ENCODE results near the gene TDRD3.
A peak's percentile ranks its signal among the peaks of the same experiment; 100 is the strongest.

Gene TDRD3

DNA sequence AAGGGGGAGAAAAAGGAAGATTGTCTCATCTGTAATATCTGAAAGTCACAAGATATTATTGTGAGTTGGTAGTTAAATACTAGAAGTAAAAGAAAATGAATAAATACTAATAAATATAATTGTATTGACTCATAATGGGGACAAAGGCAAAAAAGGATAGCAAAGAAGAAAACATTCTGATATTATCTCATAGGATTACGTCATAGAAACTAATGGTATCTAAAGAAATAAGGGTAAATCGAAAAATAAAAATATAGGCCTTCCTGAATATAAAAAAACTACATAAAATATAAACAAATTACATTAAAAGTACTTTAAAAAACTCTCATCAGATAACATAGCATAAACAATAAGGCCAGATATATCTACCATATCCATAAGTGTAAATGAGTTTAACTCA, 38.6 kb upstream of the TDRD3 start:
- Histone ChIP-seq H3K79me2 (ENCODE audit: low read length) (no peaks in the 10 kb centered on the region), H3K4me3 (ENCODE audit: low read length) (no peak overlapping the region), H3K27me3 (ENCODE audit: low read depth, low read length) (no peaks in the 10 kb centered on the region), H4K20me1 (ENCODE audit: insufficient read depth, low read length) (no peaks in the 10 kb centered on the region), H3K4me1 (ENCODE audit: low read length) (peaks cover 13% of the 10 kb centered on the region), H3K4me2 (ENCODE audit: low read length) (no peak overlapping the region), H2AFZ (ENCODE audit: low read depth, low read length) (no peak overlapping the region), H3K36me3 (replicated peaks; ENCODE audit: low read depth, low read length) (no peaks in the 10 kb centered on the region), H3K27ac (ENCODE audit: low read length) (no peak overlapping the region), H3K9ac (ENCODE audit: low read length) (no peak overlapping the region), H3K9me3 (ENCODE audit: insufficient read depth, low read length) (no peaks in the 10 kb centered on the region)
- TF ChIP-seq, protein P1, sequence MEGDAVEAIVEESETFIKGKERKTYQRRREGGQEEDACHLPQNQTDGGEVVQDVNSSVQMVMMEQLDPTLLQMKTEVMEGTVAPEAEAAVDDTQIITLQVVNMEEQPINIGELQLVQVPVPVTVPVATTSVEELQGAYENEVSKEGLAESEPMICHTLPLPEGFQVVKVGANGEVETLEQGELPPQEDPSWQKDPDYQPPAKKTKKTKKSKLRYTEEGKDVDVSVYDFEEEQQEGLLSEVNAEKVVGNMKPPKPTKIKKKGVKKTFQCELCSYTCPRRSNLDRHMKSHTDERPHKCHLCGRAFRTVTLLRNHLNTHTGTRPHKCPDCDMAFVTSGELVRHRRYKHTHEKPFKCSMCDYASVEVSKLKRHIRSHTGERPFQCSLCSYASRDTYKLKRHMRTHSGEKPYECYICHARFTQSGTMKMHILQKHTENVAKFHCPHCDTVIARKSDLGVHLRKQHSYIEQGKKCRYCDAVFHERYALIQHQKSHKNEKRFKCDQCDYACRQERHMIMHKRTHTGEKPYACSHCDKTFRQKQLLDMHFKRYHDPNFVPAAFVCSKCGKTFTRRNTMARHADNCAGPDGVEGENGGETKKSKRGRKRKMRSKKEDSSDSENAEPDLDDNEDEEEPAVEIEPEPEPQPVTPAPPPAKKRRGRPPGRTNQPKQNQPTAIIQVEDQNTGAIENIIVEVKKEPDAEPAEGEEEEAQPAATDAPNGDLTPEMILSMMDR (IDR thresholded peaks at IDR 0.05; ENCODE audit: low read depth, low read length), result no peak
- TF ChIP-seq EZH2phosphoT487 (IDR thresholded peaks at IDR 0.05; ENCODE audit: low read depth), result no peak

- TF ChIP-seq, protein P1 (IDR thresholded peaks at IDR 0.05; ENCODE audit: low read depth, low read length), result no peak
- TF ChIP-seq EZH2phosphoT487 (IDR thresholded peaks at IDR 0.05; ENCODE audit: low read depth), result no peak
- H3K79me2 ChIP-seq (ENCODE audit: low read length), result no peaks in the 10 kb centered on the region
- no peak overlapping the region for H2AFZ ChIP-seq (ENCODE audit: low read depth, low read length)
- H3K36me3 ChIP-seq (replicated peaks; ENCODE audit: low read depth, low read length), result no peaks in the 10 kb centered on the region
- H3K27ac ChIP-seq (ENCODE audit: low read length), result no peak overlapping the region
- no peaks in the 10 kb centered on the region for H3K4me1 ChIP-seq (ENCODE audit: low read length)
- no peaks in the 10 kb centered on the region for H4K20me1 ChIP-seq (ENCODE audit: insufficient read depth, low read length)
- no peak overlapping the region for H3K4me2 ChIP-seq (ENCODE audit: low read length)
- H3K4me3 ChIP-seq (ENCODE audit: low read length), result no peak overlapping the region
- no peak overlapping the region for H3K9ac ChIP-seq (ENCODE audit: low read length)
- no peaks in the 10 kb centered on the region; the same call in 1 of the 2 replicates for H3K9me3 ChIP-seq (ENCODE audit: insufficient read depth, low read length)
- no peaks in the 10 kb centered on the region for H3K27me3 ChIP-seq (ENCODE audit: low read depth, low read length)
These were observed 33.7 kb upstream of the TDRD3 start for GRCh38 chr13:60363288-60363687.

- no peak overlapping the region for H3K4me3 ChIP-seq (ENCODE audit: low read length)
- H2AFZ ChIP-seq (ENCODE audit: low read depth, low read length), result no peak overlapping the region
- no peaks in the 10 kb centered on the region for H3K27me3 ChIP-seq (ENCODE audit: low read depth, low read length)
- no peaks in the 10 kb centered on the region; the same call in 1 of the 2 replicates for H3K9me3 ChIP-seq (ENCODE audit: insufficient read depth, low read length)
- TF ChIP-seq, protein P1 (IDR thresholded peaks at IDR 0.05; ENCODE audit: low read depth, low read length), result peak; percentile 20; the same call in 1 of the 2 replicates
- TF ChIP-seq EZH2phosphoT487 (IDR thresholded peaks at IDR 0.05; ENCODE audit: low read depth), result no peak
- H3K4me1 ChIP-seq (ENCODE audit: low read length), result peaks cover 8% of the 10 kb centered on the region
- H3K4me2 ChIP-seq (ENCODE audit: low read length), result no peak overlapping the region
- no peaks in the 10 kb centered on the region for H4K20me1 ChIP-seq (ENCODE audit: insufficient read depth, low read length)
- no peak overlapping the region for H3K27ac ChIP-seq (ENCODE audit: low read length)
- no peak overlapping the region for H3K9ac ChIP-seq (ENCODE audit: low read length)
- H3K36me3 ChIP-seq (replicated peaks; ENCODE audit: low read depth, low read length), result no peaks in the 10 kb centered on the region
- H3K79me2 ChIP-seq (ENCODE audit: low read length), result no peaks in the 10 kb centered on the region
These were observed 27.8 kb upstream of the TDRD3 start for GRCh38 chr13:60369242-60369641.

DNA sequence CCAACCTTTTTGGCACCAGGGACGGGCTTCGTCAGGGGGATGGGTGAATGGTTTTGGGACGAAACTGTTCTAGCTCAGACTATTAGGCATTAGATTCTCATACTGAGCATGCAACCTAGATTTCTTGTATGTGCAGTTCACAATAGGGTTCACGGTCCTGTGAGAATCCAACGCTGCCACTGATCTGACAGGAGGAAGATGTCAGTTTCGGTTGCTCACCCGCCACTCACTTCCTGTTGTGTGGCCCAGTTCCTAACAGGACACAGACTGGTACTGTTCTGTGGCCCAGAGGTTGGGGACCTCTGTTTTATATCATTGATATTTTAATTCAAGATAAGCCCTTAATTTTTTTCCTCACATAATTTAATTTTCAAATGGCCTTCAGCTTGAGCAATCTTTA, 26.7 kb upstream of the TDRD3 start:
- Histone ChIP-seq H3K9ac (ENCODE audit: low read length) (no peak overlapping the region), H4K20me1 (ENCODE audit: insufficient read depth, low read length) (no peaks in the 10 kb centered on the region), H2AFZ (ENCODE audit: low read depth, low read length) (peak overlapping the region; percentile 88), H3K27me3 (ENCODE audit: low read depth, low read length) (no peaks in the 10 kb centered on the region), H3K9me3 (ENCODE audit: insufficient read depth, low read length) (no peaks in the 10 kb centered on the region; the same call in 1 of the 2 replicates), H3K4me1 (ENCODE audit: low read length) (peaks cover 8% of the 10 kb centered on the region), H3K79me2 (ENCODE audit: low read length) (no peaks in the 10 kb centered on the region), H3K4me2 (ENCODE audit: low read length) (peak overlapping the region; percentile 64), H3K36me3 (replicated peaks; ENCODE audit: low read depth, low read length) (no peaks in the 10 kb centered on the region), H3K4me3 (ENCODE audit: low read length) (peak overlapping the region; percentile 55), H3K27ac (ENCODE audit: low read length) (no peak overlapping the region)
- TF ChIP-seq EZH2phosphoT487 (IDR thresholded peaks at IDR 0.05; ENCODE audit: low read depth), result no peak
- TF ChIP-seq, protein P1 (IDR thresholded peaks at IDR 0.05; ENCODE audit: low read depth, low read length), result no peak

Data from OCI-LY3 (cell line).